ENCODE results near the gene SURF6.

DNA sequence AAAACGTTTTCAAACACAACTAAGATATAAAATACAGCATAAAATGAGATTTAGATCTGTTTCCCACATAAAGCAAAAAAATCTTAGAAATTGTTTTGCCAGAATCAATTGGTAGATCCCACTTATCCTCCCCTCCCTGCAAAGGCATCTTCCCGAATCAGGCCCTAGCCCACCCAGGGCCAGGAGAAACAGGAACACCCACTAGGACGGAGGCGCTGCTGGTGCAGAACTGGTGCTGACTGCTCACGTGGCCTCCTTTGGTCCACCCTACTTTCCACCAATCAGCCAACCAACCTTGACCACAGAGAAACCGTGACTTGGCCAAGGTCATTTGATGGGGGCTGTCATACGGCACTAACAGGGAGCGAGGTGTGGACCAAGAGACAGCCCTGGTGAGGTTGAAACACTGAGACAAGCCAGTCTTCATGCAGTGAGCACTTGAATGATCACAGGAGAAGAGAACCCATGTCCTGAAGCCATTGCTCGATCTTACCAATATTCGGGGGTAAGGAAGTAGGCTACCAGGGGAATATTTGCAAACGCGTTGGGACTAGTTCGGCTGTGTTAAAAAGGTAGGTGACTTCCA lies 25.6 kb upstream of the SURF6 start:
- TF ChIP-seq, protein P1, sequence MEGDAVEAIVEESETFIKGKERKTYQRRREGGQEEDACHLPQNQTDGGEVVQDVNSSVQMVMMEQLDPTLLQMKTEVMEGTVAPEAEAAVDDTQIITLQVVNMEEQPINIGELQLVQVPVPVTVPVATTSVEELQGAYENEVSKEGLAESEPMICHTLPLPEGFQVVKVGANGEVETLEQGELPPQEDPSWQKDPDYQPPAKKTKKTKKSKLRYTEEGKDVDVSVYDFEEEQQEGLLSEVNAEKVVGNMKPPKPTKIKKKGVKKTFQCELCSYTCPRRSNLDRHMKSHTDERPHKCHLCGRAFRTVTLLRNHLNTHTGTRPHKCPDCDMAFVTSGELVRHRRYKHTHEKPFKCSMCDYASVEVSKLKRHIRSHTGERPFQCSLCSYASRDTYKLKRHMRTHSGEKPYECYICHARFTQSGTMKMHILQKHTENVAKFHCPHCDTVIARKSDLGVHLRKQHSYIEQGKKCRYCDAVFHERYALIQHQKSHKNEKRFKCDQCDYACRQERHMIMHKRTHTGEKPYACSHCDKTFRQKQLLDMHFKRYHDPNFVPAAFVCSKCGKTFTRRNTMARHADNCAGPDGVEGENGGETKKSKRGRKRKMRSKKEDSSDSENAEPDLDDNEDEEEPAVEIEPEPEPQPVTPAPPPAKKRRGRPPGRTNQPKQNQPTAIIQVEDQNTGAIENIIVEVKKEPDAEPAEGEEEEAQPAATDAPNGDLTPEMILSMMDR (IDR thresholded peaks at IDR 0.05), result no peak
- no peak for TF ChIP-seq POLR2A (IDR thresholded peaks at IDR 0.05)
- no peak for TF ChIP-seq POLR2AphosphoS5 (IDR thresholded peaks at IDR 0.05)
- no peak for TF ChIP-seq EP300 (IDR thresholded peaks at IDR 0.05)
